PFSK-1 (cell line): ENCODE data around the gene NUP62.
"Not testable (repeated sequence)": the region's sequence is repeated elsewhere in the genome, so short reads cannot be mapped to it uniquely, and the experiment has no call there.

Experiments used
- FOXP2 ChIP-seq: optimal IDR thresholded peaks from 2 replicates; pipeline ENCODE3; 2011; ENCODE audit warnings: borderline replicate concordance, control low read depth, inconsistent platforms; ENCODE audit not compliant: insufficient read depth; ENCODE audit errors: extremely low read length, extremely low read depth
- POLR2AphosphoS5 ChIP-seq: IDR thresholded peaks from 2 replicates; pipeline ENCODE4 v1.6.1; 2012; ENCODE audit warnings: low read depth, mild to moderate bottlenecking, control low read depth, low read length, moderate library complexity
- REST ChIP-seq, 2 experiments: IDR thresholded peaks; 2 replicates each; pipeline versions ENCODE4 v1.6.1 to v1.8.0; 2011 to 2012; ENCODE audit warnings: low read depth in 2 of 2, low read length in 2 of 2, control low read depth in 1 of 2, inconsistent platforms in 1 of 2, mild to moderate bottlenecking in 1 of 2, moderate library complexity in 1 of 2; ENCODE audit not compliant: insufficient read depth in 1 of 2
- SIN3A ChIP-seq: IDR thresholded peaks from 2 replicates; pipeline ENCODE4 v1.6.1; 2012; ENCODE audit warnings: mild to moderate bottlenecking, low read length, moderate library complexity, borderline replicate concordance; ENCODE audit not compliant: insufficient read depth
- TAF1 ChIP-seq: IDR thresholded peaks from 2 replicates; pipeline ENCODE4 v1.6.1; 2012; ENCODE audit warnings: low read length, control low read depth, borderline replicate concordance; ENCODE audit not compliant: insufficient read depth

Gene NUP62

GRCh38 chr19:49968279-49968922 lies 39.1 kb upstream of the NUP62 start:
- TF ChIP-seq POLR2AphosphoS5 (no peak), FOXP2 (no peak), TAF1 (no peak), REST (IDR thresholded peaks at IDR 0.05; ENCODE audit: insufficient read depth in 1 of 2, low read depth in 2 of 2, low read length in 2 of 2) (no peak), SIN3A (no peak)

GRCh38 chr19:49960980-49961379 lies 31.7 kb upstream of the NUP62 start, which contains the start of gene SIGLEC11:
Gene SIGLEC11, minus strand, starts transcription at chr19:49961172. Its CDS starts 91 bp downstream, at chr19:49961081.
- not testable (repeated sequence) for TF ChIP-seq REST (IDR thresholded peaks at IDR 0.05; ENCODE audit: insufficient read depth in 1 of 2, low read depth in 2 of 2, low read length in 2 of 2); TAF1; FOXP2

GRCh38 chr19:49957262-49957915 lies 28.1 kb upstream of the NUP62 start:
- TF ChIP-seq SIN3A: no peak
- TF ChIP-seq TAF1: no peak
- no peak for TF ChIP-seq REST (IDR thresholded peaks at IDR 0.05; ENCODE audit: insufficient read depth in 1 of 2, low read depth in 2 of 2, low read length in 2 of 2)
- no peak for TF ChIP-seq POLR2AphosphoS5
- TF ChIP-seq FOXP2: no peak

GRCh38 chr19:49956115-49956495 lies 26.8 kb upstream of the NUP62 start:
- TF ChIP-seq FOXP2: no peak
- TF ChIP-seq SIN3A: no peak
- TF ChIP-seq POLR2AphosphoS5: no peak
- no peak for TF ChIP-seq TAF1
- TF ChIP-seq REST (IDR thresholded peaks at IDR 0.05; ENCODE audit: insufficient read depth in 1 of 2, low read depth in 2 of 2, low read length in 2 of 2): no peak

GRCh38 chr19:49954933-49955332 lies 25.6 kb upstream of the NUP62 start:
- TF ChIP-seq POLR2AphosphoS5 (no peak), FOXP2 (no peak), SIN3A (no peak), REST (IDR thresholded peaks at IDR 0.05; ENCODE audit: insufficient read depth in 1 of 2, low read depth in 2 of 2, low read length in 2 of 2) (no peak), TAF1 (no peak)
